ENCODE results near the gene GPR83.
"Not testable (repeated sequence)": the region's sequence is repeated elsewhere in the genome, so short reads cannot be mapped to it uniquely, and the experiment has no call there.

GPR83 gene

DNA sequence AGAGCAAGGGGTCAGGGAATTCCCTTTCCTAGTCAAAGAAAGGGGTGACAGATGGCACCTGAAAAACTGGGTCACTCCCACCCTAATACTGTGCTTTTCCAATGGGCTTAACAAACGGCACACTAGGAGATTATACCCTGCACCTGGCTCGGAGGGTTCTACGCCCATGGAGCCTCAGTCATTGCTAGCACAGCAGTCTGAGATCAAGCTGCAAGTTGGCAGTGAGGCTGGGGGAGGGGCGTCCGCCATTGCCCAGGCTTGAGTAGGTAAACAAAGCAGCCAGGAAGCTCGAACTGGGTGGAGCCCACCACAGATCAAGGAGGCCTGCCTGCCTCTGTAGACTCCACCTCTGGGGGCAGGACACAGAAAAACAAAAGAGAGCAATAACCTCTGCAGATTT is 30.6 kb downstream of the GPR83 start:
- not testable (repeated sequence) for DNase-seq (ENCODE audit: low spot score)

DNA sequence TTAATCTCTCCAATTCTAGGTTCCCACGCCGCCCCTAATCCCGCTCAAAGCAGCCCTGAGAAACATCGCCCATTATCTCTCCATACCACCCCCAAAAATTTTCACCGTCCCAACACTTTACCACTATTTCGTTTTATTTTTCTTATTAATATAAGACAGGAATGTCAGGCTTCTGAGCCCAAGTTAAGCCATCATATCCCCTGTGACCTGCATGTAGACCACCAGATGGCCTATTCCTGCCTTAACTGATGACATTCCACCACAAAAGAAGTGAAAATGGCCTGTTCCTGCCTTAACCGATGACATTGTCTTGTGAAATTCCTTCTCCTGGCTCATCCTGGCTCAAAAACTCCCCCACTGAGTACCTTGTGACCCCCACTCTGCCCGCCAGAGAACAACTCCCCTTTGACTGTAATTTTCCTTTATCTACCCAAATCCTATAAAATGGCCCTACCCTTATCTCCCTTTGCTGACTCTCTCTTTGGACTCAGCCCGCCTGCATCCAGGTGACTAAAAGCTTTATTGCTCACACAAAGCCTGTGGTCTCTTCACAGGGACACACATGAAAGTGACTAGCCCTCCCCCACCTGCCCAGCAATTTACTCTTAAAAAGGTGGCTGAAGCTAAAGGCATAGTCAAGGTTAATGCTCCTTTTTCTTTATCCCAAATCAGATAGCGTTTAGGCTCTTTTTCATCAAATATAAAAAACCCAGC is 50.2 kb downstream of the GPR83 start:
- not testable (repeated sequence) for DNase-seq (ENCODE audit: low spot score)

DNA sequence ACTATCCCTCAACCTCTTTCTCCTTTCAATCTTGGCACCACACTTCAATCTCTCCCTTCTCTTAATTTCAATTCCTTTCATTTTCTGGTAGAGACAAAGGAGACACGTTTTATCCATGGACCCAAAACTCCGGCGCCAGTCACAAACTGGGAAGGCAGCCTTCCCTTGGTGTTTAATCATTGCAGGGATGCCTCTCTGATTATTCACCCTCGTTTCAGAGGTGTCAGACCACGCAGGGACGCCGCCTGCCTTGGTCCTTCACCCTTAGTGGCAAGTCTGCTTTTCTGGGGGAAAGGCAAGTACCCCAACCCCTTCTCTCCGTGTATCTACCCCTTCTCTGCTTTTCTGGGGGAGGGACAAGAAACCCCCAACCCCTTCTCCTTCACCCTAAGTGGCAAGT is 54.9 kb downstream of the GPR83 start:
- not testable (repeated sequence) for DNase-seq (ENCODE audit: low spot score)

DNA sequence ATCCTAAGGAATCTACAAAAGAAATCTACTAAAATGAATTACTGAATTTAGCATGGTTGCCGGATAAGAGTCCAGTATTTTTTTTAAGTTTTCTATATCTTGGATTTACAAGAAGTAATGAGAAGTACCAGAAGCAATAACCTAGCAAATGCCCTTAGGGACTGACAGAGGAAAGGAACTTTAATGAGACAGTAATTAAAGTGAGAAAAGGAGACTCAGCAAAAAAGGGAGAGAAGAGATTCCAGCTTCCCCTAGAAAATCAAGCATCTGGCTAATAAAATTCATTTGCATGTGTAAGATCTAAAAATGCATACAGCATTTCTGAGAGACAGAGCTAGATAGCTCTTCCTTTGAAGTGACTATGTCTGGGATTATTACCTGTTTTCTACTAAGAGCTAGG is 57.7 kb downstream of the GPR83 start:
- no peak for DNase-seq (ENCODE audit: low spot score)

DNA sequence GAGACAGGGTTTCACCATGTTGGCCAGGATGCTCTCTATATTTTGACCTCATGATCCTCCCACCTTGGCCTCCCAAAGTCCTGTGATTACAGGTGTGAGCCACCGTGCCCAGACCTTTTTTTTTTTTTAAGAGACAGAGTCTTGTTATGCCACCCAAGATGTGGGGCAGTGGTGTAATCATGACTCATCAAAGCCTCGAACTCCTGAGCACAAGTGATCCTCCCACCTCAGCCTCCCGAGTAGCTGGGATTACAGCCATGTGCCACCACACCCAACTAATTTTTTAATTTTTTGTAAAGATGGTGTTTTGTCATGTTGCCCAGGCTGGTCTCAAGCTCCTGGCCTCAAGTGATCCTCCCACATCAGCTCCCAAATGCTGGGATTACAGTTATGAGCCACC is 59.0 kb downstream of the GPR83 start:
- no peak for DNase-seq (ENCODE audit: low spot score)

DNA sequence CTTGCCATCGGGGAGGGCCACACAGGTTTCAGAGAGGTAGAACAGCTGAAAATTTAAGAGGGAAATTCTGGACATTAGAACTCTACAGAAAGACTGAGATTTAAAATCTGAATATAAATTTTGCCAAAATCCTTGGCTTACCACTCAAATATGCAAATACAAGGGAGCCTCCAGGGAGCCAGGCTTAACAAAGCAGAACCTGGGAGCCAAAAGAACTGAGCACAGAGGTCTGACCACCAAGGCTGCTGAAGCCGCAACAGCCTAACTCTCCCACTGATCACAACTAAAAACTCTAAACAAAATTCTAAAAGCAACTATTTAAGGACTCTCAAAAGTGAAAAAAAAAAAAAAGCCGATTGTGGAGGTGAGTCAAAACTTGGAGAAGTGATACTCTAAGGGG is 62.6 kb downstream of the GPR83 start:
- DNase-seq (ENCODE audit: low spot score) = no peak

DNA sequence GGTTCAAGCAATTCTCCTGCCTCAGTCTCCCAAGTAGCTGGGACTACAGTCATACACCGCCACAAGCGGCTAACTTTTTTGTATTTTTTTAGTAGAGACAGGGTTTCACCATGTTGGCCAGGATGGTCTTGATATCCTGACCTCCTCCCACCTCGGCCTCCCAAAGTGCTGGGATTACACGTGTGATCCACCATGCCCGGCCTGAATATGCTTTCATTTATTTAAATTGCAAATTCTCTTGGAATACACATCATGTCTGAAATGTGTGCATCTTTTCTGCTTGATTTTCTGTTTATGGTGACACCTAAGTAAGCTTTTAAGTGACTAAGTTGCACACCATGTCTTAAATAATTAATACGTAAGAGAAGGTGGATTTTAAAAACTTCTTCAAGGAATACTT is 65.2 kb downstream of the GPR83 start:
- DNase-seq (ENCODE audit: low spot score) = no peak

DNA sequence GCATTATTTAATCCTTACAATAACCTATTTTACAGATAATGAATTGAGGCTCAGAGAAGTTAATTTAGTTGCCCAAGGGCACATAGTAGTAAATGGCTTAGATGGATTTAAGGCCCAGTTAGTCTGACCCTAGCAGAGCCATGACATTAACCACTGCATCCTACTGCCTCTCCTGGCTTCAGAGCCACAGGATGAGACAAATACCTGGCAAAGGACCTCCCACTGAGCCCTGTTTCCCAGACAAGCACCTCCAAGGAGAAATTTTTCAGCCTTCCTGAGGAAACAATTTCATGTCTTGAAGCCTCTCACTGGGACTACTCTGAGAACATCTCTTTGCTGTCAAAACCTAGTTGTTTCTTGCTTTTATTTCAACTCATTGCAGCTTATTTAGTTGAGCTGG is 68.4 kb downstream of the GPR83 start:
- no peak for DNase-seq (ENCODE audit: low spot score)

DNA sequence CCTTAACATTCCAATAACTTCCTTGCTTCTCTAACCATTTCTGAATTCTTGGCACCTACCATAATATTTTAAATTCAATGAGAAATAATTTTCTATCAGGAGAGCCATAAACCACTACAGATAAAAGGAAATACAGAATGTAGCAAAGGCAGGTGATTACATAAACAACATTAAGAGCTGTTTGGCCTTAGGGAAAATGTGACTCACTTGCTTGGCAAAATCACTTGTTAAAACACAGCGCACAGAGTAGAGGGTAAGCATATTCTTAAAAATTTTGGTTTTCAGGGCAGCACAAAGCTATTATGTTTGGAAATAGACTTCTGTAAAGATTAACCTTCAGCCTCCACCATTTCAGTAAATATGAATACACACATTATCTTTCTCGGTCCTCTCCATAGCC is 70.4 kb downstream of the GPR83 start:
- DNase-seq (ENCODE audit: low spot score) = no peak

DNA sequence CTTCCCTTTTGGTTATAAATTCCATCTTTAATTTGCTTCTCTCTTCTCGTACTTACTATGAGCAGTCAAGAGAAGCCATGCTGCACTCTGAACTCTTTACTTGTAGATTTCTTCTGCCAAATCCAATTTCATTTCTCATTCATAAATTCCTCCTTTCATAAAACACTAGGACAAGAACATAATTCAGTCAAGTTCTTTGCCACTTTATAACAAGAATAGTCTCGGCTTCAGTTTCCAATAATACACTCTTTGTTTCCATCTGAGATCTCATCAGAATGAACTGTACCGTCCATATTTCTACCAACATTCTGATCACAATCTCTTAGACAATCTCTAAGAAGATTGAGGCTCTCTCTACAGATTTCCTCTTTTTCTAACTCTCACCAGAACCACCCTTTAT is 71.7 kb downstream of the GPR83 start:
- DNase-seq (ENCODE audit: low spot score) = no peak

DNA sequence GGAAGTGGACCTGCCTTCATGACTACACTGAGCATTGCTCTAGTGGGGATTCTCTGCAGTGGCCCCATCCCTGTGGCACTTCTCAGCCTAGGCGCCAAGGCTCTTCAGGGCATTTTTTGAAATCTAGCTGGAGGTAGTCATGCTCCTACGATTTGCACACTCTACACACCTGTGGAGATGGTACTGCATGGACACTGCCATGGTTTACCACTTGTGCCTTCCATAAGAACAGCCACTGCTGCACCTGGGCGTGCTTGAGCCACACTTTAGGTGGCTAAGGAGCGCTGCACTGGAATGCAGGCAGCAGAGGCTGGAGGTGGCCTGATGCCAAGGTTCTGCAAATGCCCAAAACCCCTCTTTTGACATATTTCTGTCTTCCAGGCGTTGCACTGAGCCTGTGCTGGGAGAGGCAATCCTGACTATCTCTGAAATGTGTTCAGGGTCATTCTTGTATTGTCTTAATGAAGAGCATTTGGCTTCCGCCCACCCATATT is 72.6 kb downstream of the GPR83 start:
- DNase-seq (ENCODE audit: low spot score) = no peak
